Calu3 (cell line): Measurements from ENCODE around the gene CNKSR3. TPM values are rescaled to one million over a fixed set of nuclear protein-coding genes. Genes with fewer than 3 reads are reported as not detected.

Experiments
- BruUV-seq: library from RNA; stranded (reverse); fragments of 400-500 nt; replicated peaks from 2 replicates; lab custom pipeline; 2021; lab: Mats Ljungman, UMichigan
- CTCF ChIA-PET: fragments of 300-600 bp; sonication (Branson Sonifier 250); formaldehyde crosslinking; loops from one replicate; lab custom pipeline; 2022; ENCODE audit warnings: antibody characterized with exemption; lab: Charles Lee
- DNase-seq: peaks from one replicate; pipeline ENCODE4 v3.0.0; 2022
- H3K27ac Mint-ChIP-seq: one replicate; pipeline ENCODE4 v1.8.0; 2022; ENCODE audit warnings: mixed read lengths; ENCODE audit not compliant: unreplicated experiment
- H3K27me3 Mint-ChIP-seq: one replicate; pipeline ENCODE4 v1.8.0; 2022; ENCODE audit warnings: mixed read lengths; ENCODE audit not compliant: unreplicated experiment
- H3K36me3 Mint-ChIP-seq: one replicate; pipeline ENCODE4 v1.8.0; 2022; ENCODE audit warnings: mild to moderate bottlenecking, moderate library complexity, mixed read lengths; ENCODE audit not compliant: insufficient read depth, unreplicated experiment
- H3K4me1 Mint-ChIP-seq: one replicate; pipeline ENCODE4 v1.8.0; 2022; ENCODE audit warnings: mild to moderate bottlenecking, low read depth, mixed read lengths; ENCODE audit not compliant: unreplicated experiment
- H3K4me3 Mint-ChIP-seq: one replicate; pipeline ENCODE4 v1.8.0; 2022; ENCODE audit warnings: mild to moderate bottlenecking, low read depth, moderate library complexity, mixed read lengths; ENCODE audit not compliant: unreplicated experiment
- H3K9me3 Mint-ChIP-seq: one replicate; pipeline ENCODE4 v1.8.0; 2022; ENCODE audit warnings: low read depth, mixed read lengths; ENCODE audit not compliant: unreplicated experiment
- CTCF ChIP-seq: fragments of 200-600 bp; IDR thresholded peaks from one replicate; pipeline ENCODE4 v1.8.0; 2022; ENCODE audit warnings: antibody characterized with exemption; ENCODE audit not compliant: unreplicated experiment
- intact Hi-C: fragments of 100-400 bp; cut with micrococcal nuclease; formaldehyde crosslinking; loops from one replicate; pipeline ENCODE4 v1.10.0; 2022; ENCODE audit not compliant: unreplicated experiment
- total RNA-seq: library from RNA; stranded (reverse); gene quantifications from 2 replicates; pipeline ENCODE4 v1.2.3, GENCODE V29; 2022

Gene CNKSR3
- total RNA-seq, 1 experiment from 2014 or later, result 4.0 TPM

- H3K4me3 Mint-ChIP-seq, result no peak overlapping the region
- TF ChIP-seq CTCF, result no peak
- no peak overlapping the region for H3K27ac Mint-ChIP-seq
- H3K4me1 Mint-ChIP-seq, result no peaks in the 10 kb centered on the region
- CTCF ChIA-PET, result no interaction called here
- intact Hi-C loops, result no loop called here
- DNase-seq, result no peak
- H3K27me3 Mint-ChIP-seq, result peaks cover 13% of the 10 kb centered on the region
- H3K36me3 Mint-ChIP-seq, result no peaks in the 10 kb centered on the region
- BruUV-seq, result no TSS peak
- no peaks in the 10 kb centered on the region for H3K9me3 Mint-ChIP-seq
Observed at GRCh38 chr6:154535147-154535546, 24.7 kb upstream of the CNKSR3 start.

- Mint-ChIP-seq H3K4me3 (no peak overlapping the region), H3K27ac (no peak overlapping the region), H3K27me3 (peaks cover 13% of the 10 kb centered on the region), H3K36me3 (no peaks in the 10 kb centered on the region), H3K4me1 (no peaks in the 10 kb centered on the region), H3K9me3 (no peaks in the 10 kb centered on the region)
- intact Hi-C loops, result no loop called here
- CTCF ChIA-PET, result no interaction called here
- BruUV-seq, result no TSS peak
- no peak for DNase-seq
- TF ChIP-seq CTCF, result no peak
Observed at GRCh38 chr6:154534531-154534930, 24.0 kb upstream of the CNKSR3 start.

GRCh38 chr6:154532426-154532825, 21.9 kb upstream of the CNKSR3 start:
- no peak for DNase-seq
- no peak overlapping the region for H3K4me3 Mint-ChIP-seq
- H3K27ac Mint-ChIP-seq, result no peak overlapping the region
- no peaks in the 10 kb centered on the region for H3K9me3 Mint-ChIP-seq
- no TSS peak for BruUV-seq
- peaks cover 13% of the 10 kb centered on the region for H3K27me3 Mint-ChIP-seq
- no peak for TF ChIP-seq CTCF
- no peaks in the 10 kb centered on the region for H3K4me1 Mint-ChIP-seq
- CTCF ChIA-PET, result no interaction called here
- intact Hi-C loops, result no loop called here
- H3K36me3 Mint-ChIP-seq, result no peaks in the 10 kb centered on the region

DNA sequence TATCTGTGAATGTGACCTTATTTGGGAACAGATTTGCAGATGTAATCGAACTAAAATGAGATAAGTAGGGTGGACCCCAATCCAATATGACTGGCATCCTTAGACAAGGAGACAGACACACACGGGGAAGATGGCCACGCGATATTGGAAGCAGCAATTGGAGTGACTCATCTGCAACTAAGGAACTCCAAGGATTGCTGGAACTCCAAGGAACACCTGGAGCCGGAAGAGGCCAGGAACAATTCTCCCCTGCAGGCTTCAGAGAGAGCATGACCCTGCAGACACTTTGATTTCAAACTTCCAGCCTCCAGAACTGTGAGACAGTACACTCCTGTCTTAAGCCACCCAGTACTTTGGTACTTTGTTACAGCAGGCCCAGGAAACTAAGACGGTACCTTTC, 19.5 kb upstream of the CNKSR3 start:
- Mint-ChIP-seq H3K9me3 (no peaks in the 10 kb centered on the region), H3K27ac (no peak overlapping the region), H3K4me3 (no peak overlapping the region), H3K36me3 (no peaks in the 10 kb centered on the region), H3K27me3 (peaks cover 13% of the 10 kb centered on the region), H3K4me1 (no peaks in the 10 kb centered on the region)
- DNase-seq, result no peak
- intact Hi-C loops, result no loop called here
- BruUV-seq, result no TSS peak
- CTCF ChIA-PET, result no interaction called here
- TF ChIP-seq CTCF, result no peak
